Neural cell (in vitro differentiated cells): ENCODE data around the gene SLC34A3. TPM values are rescaled to one million over a fixed set of nuclear protein-coding genes. Genes with fewer than 3 reads are reported as not detected.

Source experiments
- H2AFZ ChIP-seq: fragments of 200-600, 300-800 bp; sonication (generic), shearing (Covaris generic); 2 replicates; pipeline ENCODE4 v1.6.0; 2014; ENCODE audit warnings: low read depth, mild to moderate bottlenecking, antibody characterized with exemption, low read length, moderate library complexity
- H3F3A ChIP-seq: fragments of 200-600 bp; shearing (Covaris generic); 2 replicates; pipeline ENCODE4 v1.6.1; 2016; ENCODE audit warnings: mild to moderate bottlenecking, moderate library complexity, mixed read lengths, antibody characterized with exemption, low read length; ENCODE audit not compliant: insufficient read depth, poor library complexity, severe bottlenecking
- H3K27ac ChIP-seq: fragments of 200-600, 300-800 bp; sonication (generic), shearing (Covaris generic); 2 replicates; pipeline ENCODE4 v1.5.1; 2014; ENCODE audit warnings: mild to moderate bottlenecking, low read length, moderate library complexity
- H3K27me3 ChIP-seq: fragments of 300-800, 200-600 bp; sonication (generic), shearing (Covaris generic); 2 replicates; pipeline ENCODE4 v1.6.0; 2014; ENCODE audit warnings: mild to moderate bottlenecking, low read depth, low read length, moderate library complexity; ENCODE audit not compliant: insufficient read depth
- H3K36me3 ChIP-seq: fragments of 300-800, 200-600 bp; sonication (generic), shearing (Covaris generic); 2 replicates; pipeline ENCODE4 v1.5.1; 2014; ENCODE audit warnings: mild to moderate bottlenecking, antibody characterized with exemption, low read length, moderate library complexity; ENCODE audit not compliant: insufficient read depth
- H3K4me2 ChIP-seq: fragments of 300-800, 200-600 bp; sonication (generic), shearing (Covaris generic); 2 replicates; pipeline ENCODE4 v1.6.0; 2014; ENCODE audit warnings: mild to moderate bottlenecking, low read length
- H3K4me3 ChIP-seq: fragments of 300-800, 200-600 bp; sonication (generic), shearing (Covaris generic); 2 replicates; pipeline ENCODE4 v1.5.1; 2014; ENCODE audit warnings: mild to moderate bottlenecking, low read length, moderate library complexity
- H3K79me2 ChIP-seq: fragments of 200-600 bp; shearing (Covaris generic); replicated peaks from 2 replicates; pipeline ENCODE4 v1.6.0; 2014; ENCODE audit warnings: mild to moderate bottlenecking, low read length, moderate library complexity; ENCODE audit not compliant: insufficient read depth
- H3K9ac ChIP-seq: fragments of 300-800, 200-600 bp; sonication (generic), shearing (Covaris generic); 2 replicates; pipeline ENCODE4 v1.6.1; 2016; ENCODE audit warnings: mild to moderate bottlenecking, low read length, mixed read lengths
- H3K9me2 ChIP-seq: fragments of 200-600 bp; shearing (Covaris generic); 2 replicates; pipeline ENCODE4 v1.6.1; 2016; ENCODE audit warnings: mild to moderate bottlenecking, low read length, mixed read lengths; ENCODE audit not compliant: insufficient read depth
- H3K9me3 ChIP-seq: fragments of 200-600, 300-800 bp; sonication (generic), shearing (Covaris generic); 2 replicates; pipeline ENCODE4 v1.6.1; 2016; ENCODE audit warnings: mild to moderate bottlenecking, mixed run types, low read length, moderate library complexity, mixed read lengths
- H4K20me1 ChIP-seq: fragments of 200-600 bp; shearing (Covaris generic); 2 replicates; pipeline ENCODE4 v1.6.1; 2016; ENCODE audit warnings: mild to moderate bottlenecking, mixed run types; ENCODE audit not compliant: insufficient read depth
- CTCF ChIP-seq: fragments of 450-650 bp; IDR thresholded peaks from 2 replicates; pipeline ENCODE4 v1.5.1; 2014; ENCODE audit warnings: antibody characterized with exemption, mild to moderate bottlenecking, moderate library complexity; ENCODE audit not compliant: poor library complexity, severe bottlenecking
- EP300 ChIP-seq: fragments of 450-650 bp; conservative IDR thresholded peaks from 2 replicates; pipeline ENCODE4 v1.6.1; 2014; ENCODE audit warnings: antibody characterized with exemption, mild to moderate bottlenecking, moderate library complexity; ENCODE audit not compliant: poor library complexity, severe bottlenecking
- EZH2 ChIP-seq: fragments of 200-600, 300-800 bp; shearing (Covaris generic), sonication (generic); IDR thresholded peaks from 2 replicates; pipeline ENCODE4 v1.6.1; 2014; ENCODE audit warnings: antibody characterized with exemption, low read length, borderline replicate concordance, mild to moderate bottlenecking; ENCODE audit not compliant: insufficient read depth, poor library complexity, severe bottlenecking
- MXI1 ChIP-seq: fragments of 450-650 bp; conservative IDR thresholded peaks from 2 replicates; pipeline ENCODE4 v1.6.1; 2014; ENCODE audit warnings: antibody characterized with exemption, mild to moderate bottlenecking; ENCODE audit not compliant: poor library complexity, severe bottlenecking
- POLR2AphosphoS5 ChIP-seq: IDR thresholded peaks from 2 replicates; pipeline ENCODE4 v1.6.1; 2012
- RAD21 ChIP-seq: fragments of 450-650 bp; conservative IDR thresholded peaks from 2 replicates; pipeline ENCODE4 v1.6.1; 2014; ENCODE audit warnings: antibody characterized with exemption, mild to moderate bottlenecking, moderate library complexity
- SMC3 ChIP-seq: fragments of 450-650 bp; conservative IDR thresholded peaks from 2 replicates; pipeline ENCODE4 v1.6.1; 2014; ENCODE audit warnings: antibody characterized with exemption, mild to moderate bottlenecking, moderate library complexity; ENCODE audit not compliant: poor library complexity
- polyA plus RNA-seq: library from polyadenylated mRNA; depleted of rRNA; stranded (reverse); fragments of >200 nt; gene quantifications from 2 replicates; pipeline ENCODE4 v1.2.3, GENCODE V29; 2014

Gene SLC34A3
- polyA plus RNA-seq, 1 donor from 2014 or later: 0.27 TPM

GRCh38 chr9:137199411-137200121, 31.1 kb upstream of the SLC34A3 start:
- Histone ChIP-seq H3F3A (no peaks in the 10 kb centered on the region), H3K4me3 (peak overlapping the region; percentile 65), H4K20me1 (no peaks in the 10 kb centered on the region), H3K9me2 (no peaks in the 10 kb centered on the region), H3K27me3 (no peaks in the 10 kb centered on the region), H2AFZ (no peak overlapping the region), H3K9me3 (no peaks in the 10 kb centered on the region), H3K36me3 (no peaks in the 10 kb centered on the region), H3K27ac (no peak overlapping the region), H3K4me2 (no peak overlapping the region), H3K9ac (peak overlapping the region; percentile 54), H3K79me2 (peaks cover 11% of the 10 kb centered on the region)
- no peak for TF ChIP-seq EZH2
- TF ChIP-seq EP300: no peak
- no peak for TF ChIP-seq RAD21
- TF ChIP-seq MXI1: no peak
- TF ChIP-seq POLR2AphosphoS5: no peak
- no peak for TF ChIP-seq SMC3

GRCh38 chr9:137200311-137201204, 30.1 kb upstream of the SLC34A3 start, which contains the start of gene TPRN:
TSS of gene TPRN (minus strand) at chr9:137200741. CDS start at chr9:137200711, 30 bp downstream.
- Histone ChIP-seq H3K9me2 (no peaks in the 10 kb centered on the region), H3K79me2 (peaks cover 19% of the 10 kb centered on the region), H3K27ac (peak within 1 kb of the TSS; percentile 49), H3K4me3 (peak within 1 kb of the TSS; percentile 86), H3K36me3 (no peaks in the 10 kb centered on the region), H4K20me1 (no peaks in the 10 kb centered on the region), H3K9ac (peak within 1 kb of the TSS; percentile 70), H3K4me2 (peak within 1 kb of the TSS; percentile 96), H2AFZ (peak within 1 kb of the TSS; percentile 51), H3F3A (no peaks in the 10 kb centered on the region), H3K27me3 (no peaks in the 10 kb centered on the region), H3K9me3 (no peaks in the 10 kb centered on the region)
- TF ChIP-seq POLR2AphosphoS5 (peak; percentile 26), SMC3 (peak; percentile 9), CTCF (no peak), EZH2 (no peak), MXI1 (peak; percentile 76), EP300 (peak; percentile 26)
